NCI-H2029 (cell line): ENCODE results near the gene SUZ12.
"Not testable (repeated sequence)": the region's sequence is repeated elsewhere in the genome, so short reads cannot be mapped to it uniquely, and the experiment has no call there.

Source experiments
- DNase-seq: peaks from one replicate; lab custom pipeline; 2025; lab: John Stamatoyannopoulos, UW

SUZ12 gene

GRCh38 chr17:32041306-32041875, 104.6 kb downstream of the SUZ12 start:
- DNase-seq = not testable (repeated sequence)

- DNase-seq = not testable (repeated sequence)
Measured at GRCh38 chr17:32042266-32042665, 105.5 kb downstream of the SUZ12 start.

GRCh38 chr17:32045611-32046010, 108.8 kb downstream of the SUZ12 start:
- DNase-seq = not testable (repeated sequence)

GRCh38 chr17:32047663-32048062, 110.9 kb downstream of the SUZ12 start:
- DNase-seq = not testable (repeated sequence)
